NCI-H748 (cell line): ENCODE data around the gene TRAF3.
"Not testable (repeated sequence)": the region's sequence is repeated elsewhere in the genome, so short reads cannot be mapped to it uniquely, and the experiment has no call there.

Experiments used
- DNase-seq: peaks from one replicate; lab custom pipeline; 2025; ENCODE audit not compliant: unreplicated experiment; lab: John Stamatoyannopoulos, UW

The TRAF3 gene

GRCh38 chr14:102857444-102857843, 80.2 kb downstream of the TRAF3 start:
- no peak for DNase-seq

GRCh38 chr14:102859911-102860310, 82.7 kb downstream of the TRAF3 start:
- DNase-seq = no peak

GRCh38 chr14:102862154-102862773, 85.0 kb downstream of the TRAF3 start:
- DNase-seq = no peak

GRCh38 chr14:102863381-102863780, 86.1 kb downstream of the TRAF3 start:
- no peak for DNase-seq

- not testable (repeated sequence) for DNase-seq
Measured at GRCh38 chr14:102865916-102866315, 88.7 kb downstream of the TRAF3 start.

GRCh38 chr14:102866982-102867761, 89.9 kb downstream of the TRAF3 start:
- DNase-seq = no peak

- no peak for DNase-seq
Measured at GRCh38 chr14:102867826-102868580, 90.8 kb downstream of the TRAF3 start.

- no peak for DNase-seq
Measured at GRCh38 chr14:102868956-102869547, 91.8 kb downstream of the TRAF3 start.

- DNase-seq = no peak
Measured at GRCh38 chr14:102870246-102870645, 93.0 kb downstream of the TRAF3 start.

GRCh38 chr14:102870994-102871831, 94.0 kb downstream of the TRAF3 start:
- no peak for DNase-seq

GRCh38 chr14:102872020-102872419, 94.8 kb downstream of the TRAF3 start:
- DNase-seq = no peak

GRCh38 chr14:102873131-102873530, 95.9 kb downstream of the TRAF3 start:
- no peak for DNase-seq

- no peak for DNase-seq
Measured at GRCh38 chr14:102873546-102874061, 96.4 kb downstream of the TRAF3 start.

GRCh38 chr14:102875652-102876051, 98.4 kb downstream of the TRAF3 start:
- DNase-seq = no peak

GRCh38 chr14:102877511-102877910, 100.3 kb downstream of the TRAF3 start:
- DNase-seq = not testable (repeated sequence)

- DNase-seq = no peak
Measured at GRCh38 chr14:102878174-102878969, 101.1 kb downstream of the TRAF3 start.

- no peak for DNase-seq
Measured at GRCh38 chr14:102878970-102879460, 101.8 kb downstream of the TRAF3 start.

GRCh38 chr14:102882226-102882906, 105.1 kb downstream of the TRAF3 start:
- DNase-seq = no peak

GRCh38 chr14:102883089-102883541, 105.9 kb downstream of the TRAF3 start:
- no peak for DNase-seq
